ENCODE data around the gene SMIM11. TPM values are rescaled to one million over a fixed set of nuclear protein-coding genes. Genes with fewer than 3 reads are reported as not detected.
"Not testable (repeated sequence)": the region's sequence is repeated elsewhere in the genome, so short reads cannot be mapped to it uniquely, and the experiment has no call there.

SMIM11 gene, protein sequence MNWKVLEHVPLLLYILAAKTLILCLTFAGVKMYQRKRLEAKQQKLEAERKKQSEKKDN
- 26.5 TPM for total RNA-seq

DNA sequence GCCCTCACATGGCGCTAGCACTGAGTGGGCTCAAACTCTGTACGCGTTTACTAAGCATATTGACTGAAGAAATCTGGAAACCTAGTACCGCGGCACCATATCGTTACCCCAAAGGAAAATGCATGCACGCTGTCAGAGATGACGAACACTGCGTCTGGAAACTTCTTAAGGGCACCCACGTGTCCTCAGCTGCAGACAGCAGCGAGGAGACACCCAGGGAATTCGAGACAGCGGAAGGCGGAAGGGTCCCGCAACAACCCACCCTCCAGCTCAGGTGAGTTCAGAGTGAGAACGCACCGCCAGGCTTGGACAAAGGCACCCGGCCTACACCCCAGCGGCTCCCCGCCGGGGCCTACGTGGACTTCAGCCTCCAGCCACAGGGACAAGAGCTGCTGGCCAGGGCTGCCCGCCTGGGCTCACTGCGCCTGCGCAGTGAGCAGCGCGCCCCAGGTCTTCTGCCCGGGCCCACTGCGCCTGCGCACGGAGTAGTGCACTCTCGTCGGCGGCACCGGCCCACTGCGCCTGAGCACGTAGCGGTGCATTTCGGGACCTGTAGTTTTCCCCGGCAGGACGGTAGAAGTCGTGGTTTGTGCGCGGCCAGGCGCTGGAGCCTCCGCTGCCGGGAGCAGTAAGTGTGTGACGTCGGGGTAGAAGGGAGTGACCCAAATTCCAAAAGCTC lies at the start of gene SMIM11:
TSS of gene SMIM11 (plus strand) at position 568 of the 679 bp plus-strand sequence. CDS start 3,998 bp downstream, outside the sequence.
- not testable (repeated sequence) for DNase-seq (ENCODE audit: low spot score in 2 of 2); FAIRE-seq

DNA sequence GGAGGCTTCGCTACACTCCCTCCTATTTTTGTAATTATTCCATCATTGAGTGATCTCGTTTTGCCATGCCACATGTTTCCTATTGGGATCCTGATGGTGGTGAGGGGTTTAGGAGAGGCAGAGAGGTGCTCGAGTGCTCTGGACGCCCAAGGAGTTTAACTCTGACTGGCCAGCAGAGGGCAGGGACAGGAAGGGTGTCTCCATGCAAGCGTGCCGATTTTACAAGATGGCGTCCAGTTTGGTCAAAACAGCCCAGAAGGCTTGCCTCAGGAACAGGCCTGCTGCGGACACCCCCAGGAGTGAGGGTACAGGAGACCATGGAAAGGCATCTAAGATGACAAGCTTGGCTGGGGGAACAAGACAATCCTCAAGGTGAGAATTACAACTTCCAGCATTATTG lies 45.3 kb upstream of the SMIM11 start:
- no peak for DNase-seq (ENCODE audit: low spot score in 2 of 2)

DNA sequence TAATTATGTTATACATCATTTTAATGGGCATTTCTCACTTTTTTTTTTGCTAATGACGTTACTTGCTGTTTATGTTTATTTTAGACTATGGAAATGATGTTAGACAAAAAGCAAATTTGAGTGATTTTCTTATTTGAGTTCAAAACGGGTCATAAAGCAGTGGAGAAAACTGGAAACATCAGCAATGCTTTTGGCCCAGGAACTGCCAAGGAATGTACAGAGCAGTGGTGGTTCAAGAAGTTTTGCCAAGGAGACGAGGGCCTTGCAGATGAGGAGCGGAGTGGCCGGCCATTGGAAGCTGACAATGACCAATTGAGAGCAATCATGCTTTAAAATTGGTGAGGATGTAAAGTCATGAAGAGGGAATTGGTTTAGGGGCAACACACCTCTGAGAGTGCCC lies 43.6 kb upstream of the SMIM11 start:
- no peak for DNase-seq (ENCODE audit: low spot score in 2 of 2)
- no peak for FAIRE-seq

More for the DNA sequence above, 45.3 kb upstream of the SMIM11 start:
- FAIRE-seq: no peak

DNA sequence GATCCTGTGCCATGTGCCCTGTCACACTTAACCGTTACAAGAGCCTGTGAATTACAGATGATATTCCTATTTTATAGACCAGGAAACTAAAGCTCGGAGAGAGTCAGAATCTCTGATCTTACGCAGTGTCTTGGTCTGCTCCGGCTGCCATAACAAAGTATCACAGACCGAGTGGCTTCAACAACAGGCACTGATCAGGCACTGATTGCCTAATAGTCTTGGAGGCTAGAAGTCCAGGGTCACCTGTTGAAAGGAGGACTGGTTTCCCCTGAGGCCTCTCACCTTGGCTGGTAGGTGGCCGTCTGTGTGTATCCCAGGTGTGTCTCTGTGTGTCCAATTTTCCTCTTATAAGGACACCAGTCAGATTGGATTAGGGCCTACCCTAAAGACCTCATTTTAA lies 43.0 kb upstream of the SMIM11 start:
- FAIRE-seq (no peak), DNase-seq (ENCODE audit: low spot score in 2 of 2) (no peak)

DNA sequence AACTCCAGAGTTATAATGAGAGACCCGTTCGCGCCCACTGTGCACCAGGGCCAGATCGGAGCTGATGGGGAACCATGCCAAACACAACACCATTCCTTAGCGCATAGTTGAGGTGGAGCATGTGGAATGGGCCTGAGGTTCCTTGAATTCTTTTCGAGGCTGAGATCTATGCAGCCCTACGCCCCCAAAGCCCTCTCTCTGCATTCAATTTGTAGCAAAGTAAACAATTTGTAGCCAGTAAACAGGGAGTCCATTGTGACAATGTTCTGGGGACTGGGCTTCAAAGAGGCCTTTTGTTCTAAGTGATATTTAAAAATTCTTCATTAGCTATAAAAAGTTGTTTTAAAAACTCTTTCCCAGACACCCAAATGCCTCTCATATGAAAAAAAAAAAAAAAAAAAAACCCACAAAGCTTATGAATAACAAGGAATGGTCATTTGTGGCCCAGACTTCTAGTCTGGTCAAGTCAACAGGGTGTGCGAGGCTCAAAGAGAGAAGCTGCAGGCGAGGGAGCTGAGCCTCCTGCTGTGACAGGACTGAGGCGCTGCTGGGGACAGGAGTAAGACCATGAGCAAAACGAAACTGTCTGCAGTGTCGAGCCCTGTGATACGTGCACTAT lies 42.1 kb upstream of the SMIM11 start:
- FAIRE-seq: no peak
- no peak for DNase-seq (ENCODE audit: low spot score in 2 of 2)

DNA sequence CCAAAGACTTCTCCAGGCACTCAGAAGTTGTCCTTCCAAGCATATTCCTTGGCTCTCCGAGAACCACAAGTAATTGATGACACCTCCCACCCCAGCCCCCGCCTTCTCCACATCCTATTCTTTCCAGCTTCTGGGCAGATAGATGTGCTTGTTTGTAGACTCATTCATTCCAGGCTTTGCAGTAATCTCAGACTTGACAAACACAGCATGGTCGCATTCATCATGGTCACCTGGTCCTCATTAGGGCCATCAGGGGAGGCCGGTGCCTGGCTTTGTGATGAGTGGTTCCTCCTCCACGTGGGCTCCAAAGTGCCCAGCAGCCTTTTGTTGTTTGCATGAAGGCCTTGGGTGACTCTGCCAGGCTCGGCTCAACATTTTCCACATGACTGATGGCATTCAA lies 40.0 kb upstream of the SMIM11 start:
- FAIRE-seq (no peak), DNase-seq (ENCODE audit: low spot score in 2 of 2) (no peak)

DNA sequence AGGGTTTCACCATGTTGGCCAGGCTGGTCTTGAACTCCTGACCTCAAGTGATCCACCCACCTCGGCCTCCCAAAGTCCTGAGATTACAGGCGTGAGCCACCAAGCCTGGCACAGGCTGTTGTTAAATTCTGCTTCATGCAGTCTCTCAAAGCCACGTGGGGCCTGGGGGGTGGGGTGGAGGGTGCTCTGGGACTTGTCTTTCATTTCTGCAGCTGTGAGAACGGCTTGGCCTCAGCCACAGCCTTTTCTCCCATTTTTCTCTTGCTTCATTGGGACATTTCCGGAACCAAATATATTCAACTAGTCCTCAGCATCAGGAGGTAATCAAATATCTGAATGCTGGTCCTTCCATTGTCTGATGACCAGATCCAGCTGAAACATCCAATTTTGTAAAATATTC lies 39.1 kb upstream of the SMIM11 start:
- no peak for FAIRE-seq
- DNase-seq (ENCODE audit: low spot score in 2 of 2): no peak

DNA sequence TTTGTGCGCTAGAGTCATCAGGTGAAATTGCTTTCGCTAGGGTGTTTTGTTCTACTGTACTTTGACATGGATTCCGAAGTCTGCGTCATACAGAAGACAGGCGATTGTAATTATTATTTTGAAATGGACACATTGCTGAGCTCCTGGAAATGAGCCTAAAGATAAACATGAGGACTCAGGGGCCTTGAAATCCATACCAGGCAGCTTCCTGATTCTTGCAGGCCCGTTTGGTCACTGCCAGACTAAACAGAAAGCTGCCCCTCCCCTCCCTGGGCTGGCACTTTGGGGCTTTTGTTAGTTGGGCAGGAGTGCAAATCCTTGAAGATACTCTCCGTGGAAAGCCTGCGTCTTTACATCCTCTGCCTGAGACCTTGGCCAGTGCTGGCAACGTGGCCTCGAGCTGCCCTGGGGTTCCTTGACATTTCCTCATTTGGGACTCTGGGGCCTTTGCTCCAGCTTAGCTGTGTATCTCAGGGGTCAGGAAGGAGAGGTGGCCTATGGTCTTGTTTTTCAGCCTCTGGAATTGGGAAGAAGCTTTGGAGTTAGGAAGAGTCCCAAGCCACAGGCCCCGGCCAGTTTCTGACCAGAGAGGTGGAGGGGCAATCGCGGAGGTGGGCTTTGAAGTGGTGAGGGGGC lies 38.4 kb upstream of the SMIM11 start:
- DNase-seq (ENCODE audit: low spot score in 2 of 2) (no peak), FAIRE-seq (no peak)

DNA sequence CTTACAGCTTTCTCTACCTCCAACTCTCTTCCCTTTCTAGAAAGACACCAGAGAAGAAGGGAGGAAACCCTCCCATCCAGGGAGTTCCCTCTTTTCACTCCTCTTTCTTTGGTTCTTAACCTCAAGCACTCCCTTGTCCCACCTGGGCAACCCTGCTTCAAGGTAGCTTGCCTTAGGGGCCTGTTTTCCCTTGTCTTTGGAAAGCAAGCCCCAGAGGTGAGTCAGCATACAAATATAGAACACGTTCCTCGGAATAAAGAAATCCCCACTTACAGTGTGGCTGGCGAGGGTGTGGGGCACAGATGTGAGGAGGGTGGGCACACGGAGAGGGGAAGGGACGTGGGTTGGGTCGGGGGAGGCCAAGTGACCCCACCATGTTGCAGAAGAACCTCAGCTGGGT lies 37.6 kb upstream of the SMIM11 start:
- DNase-seq (ENCODE audit: low spot score in 2 of 2) (no peak), FAIRE-seq (no peak)

DNA sequence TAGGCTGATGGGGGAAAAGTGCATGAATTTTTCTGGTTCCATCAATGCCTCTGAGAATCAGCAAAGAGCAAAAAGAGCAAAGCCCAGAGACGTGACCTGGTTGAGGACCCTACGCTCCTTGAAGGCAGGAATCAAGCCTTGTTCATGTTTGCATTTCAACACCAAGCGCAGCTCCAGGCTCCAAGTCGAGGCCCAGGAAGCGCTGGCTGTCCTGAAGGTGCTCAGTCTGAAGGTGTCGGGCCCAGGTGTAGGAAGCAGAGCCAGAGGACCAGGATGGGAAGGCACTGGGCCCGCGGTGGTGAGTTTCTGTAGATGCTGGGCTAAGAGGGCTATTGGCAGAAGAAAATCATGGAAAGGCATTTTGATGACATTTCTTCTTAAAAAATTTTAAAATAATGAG lies 37.1 kb upstream of the SMIM11 start:
- DNase-seq (ENCODE audit: low spot score in 2 of 2) (no peak), FAIRE-seq (no peak)

DNA sequence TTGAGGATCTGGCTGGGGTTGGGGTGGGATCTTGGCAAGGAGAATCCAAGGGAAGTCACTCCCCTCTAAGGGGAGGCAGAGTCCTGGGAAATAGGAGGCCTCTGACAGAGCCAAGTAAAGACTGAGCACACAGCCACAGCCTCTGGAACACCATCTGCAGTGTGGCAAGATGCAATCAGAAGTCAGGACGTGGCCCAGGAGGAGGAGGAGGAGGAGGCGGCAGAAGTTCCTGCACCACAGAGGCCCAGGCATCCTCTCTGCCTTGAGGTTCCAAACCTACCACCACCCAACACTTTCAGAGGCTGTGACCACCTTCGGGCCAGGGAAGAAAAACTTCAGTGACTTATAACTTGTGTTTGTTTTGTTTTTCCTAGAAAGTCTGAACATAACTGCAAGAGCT lies 35.2 kb upstream of the SMIM11 start:
- FAIRE-seq: no peak
- no peak for DNase-seq (ENCODE audit: low spot score in 2 of 2)

DNA sequence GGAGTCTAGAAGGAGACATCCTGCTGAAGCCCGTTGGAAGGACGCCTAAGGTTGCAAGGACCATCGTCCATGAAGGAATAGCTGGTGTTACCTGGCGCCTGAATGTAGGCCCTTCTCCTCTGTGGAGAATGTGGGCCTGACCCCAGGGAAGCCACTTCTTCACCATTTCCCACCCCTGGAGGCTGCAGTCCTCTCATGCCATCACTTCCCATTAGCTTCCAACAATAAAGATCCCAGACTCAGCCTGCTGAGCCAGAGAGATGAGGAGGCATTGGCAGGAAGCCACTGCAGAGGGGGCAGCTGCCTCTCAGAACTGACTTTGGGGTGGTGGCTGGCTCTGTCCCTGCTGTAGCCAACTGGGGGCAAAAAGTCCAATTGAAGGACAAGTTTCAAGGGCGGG lies 32.8 kb upstream of the SMIM11 start:
- FAIRE-seq (no peak), DNase-seq (ENCODE audit: low spot score in 2 of 2) (no peak)

DNA sequence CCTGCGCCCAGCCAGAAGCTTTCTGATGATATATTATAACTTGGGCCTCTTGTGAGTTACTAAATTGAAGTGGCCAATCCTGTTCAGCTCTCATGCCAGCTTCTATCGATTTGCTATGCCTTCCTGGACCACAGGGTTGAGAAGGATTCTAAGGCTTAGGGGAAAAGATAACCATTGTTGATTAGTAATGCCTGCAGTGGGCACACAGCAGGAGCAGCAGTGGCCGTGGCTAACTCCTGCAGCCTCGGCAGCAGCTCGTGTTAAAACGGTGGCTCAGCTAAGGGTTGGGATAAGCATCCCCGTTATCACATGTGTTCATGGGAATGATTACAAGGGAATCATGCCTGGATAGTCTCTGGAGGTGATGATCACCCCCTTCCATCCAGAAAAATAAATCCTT lies 32.0 kb upstream of the SMIM11 start:
- FAIRE-seq (no peak), DNase-seq (ENCODE audit: low spot score in 2 of 2) (no peak)

DNA sequence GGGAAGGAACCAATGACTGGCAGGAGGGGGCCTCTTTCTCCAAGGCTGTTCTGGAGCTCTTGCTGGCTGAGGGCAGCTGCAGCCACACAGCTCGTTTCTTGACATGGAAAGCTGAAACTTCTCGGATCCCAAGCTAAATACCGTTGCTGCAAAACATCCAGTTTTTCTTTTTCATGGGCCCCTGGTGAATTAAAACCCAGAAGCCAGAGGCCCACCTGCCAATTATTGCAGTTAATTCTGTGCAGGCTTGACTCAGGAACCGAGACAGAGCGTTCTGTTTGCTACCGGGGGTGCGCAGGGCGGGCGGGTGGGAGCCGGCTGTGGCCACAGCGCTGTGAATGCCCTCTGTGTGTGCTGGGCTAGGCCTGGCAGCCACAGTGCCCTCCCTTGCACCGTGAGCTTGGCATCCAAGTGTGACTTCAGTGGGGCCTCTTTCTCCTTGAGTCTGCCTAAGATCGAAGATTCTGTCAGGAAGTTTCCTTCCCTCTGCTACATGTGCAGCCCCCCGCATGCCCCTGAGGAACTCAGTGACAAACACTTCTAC lies 31.4 kb upstream of the SMIM11 start:
- DNase-seq (ENCODE audit: low spot score in 2 of 2) (no peak), FAIRE-seq (no peak)

DNA sequence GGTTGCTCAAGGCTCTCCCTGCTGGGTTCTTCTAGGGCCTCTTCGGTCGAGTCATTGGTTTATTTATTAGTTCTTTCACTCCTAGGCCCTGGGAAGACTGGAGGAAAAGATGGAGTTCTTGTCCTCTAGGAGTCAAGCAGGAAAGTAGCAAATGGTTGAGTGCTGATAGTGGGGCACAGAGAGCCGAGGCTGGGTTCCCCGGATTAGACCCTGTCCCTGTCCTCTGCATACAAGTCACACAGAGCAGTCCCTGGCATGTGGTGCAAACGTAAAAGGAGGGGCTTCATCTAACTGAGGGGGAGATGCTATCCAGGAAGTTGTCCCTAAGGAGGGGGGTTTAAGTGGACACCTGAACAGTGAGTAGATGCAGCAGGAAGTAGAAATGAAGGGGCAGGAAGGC lies 30.7 kb upstream of the SMIM11 start:
- FAIRE-seq: no peak
- no peak for DNase-seq (ENCODE audit: low spot score in 2 of 2)

DNA sequence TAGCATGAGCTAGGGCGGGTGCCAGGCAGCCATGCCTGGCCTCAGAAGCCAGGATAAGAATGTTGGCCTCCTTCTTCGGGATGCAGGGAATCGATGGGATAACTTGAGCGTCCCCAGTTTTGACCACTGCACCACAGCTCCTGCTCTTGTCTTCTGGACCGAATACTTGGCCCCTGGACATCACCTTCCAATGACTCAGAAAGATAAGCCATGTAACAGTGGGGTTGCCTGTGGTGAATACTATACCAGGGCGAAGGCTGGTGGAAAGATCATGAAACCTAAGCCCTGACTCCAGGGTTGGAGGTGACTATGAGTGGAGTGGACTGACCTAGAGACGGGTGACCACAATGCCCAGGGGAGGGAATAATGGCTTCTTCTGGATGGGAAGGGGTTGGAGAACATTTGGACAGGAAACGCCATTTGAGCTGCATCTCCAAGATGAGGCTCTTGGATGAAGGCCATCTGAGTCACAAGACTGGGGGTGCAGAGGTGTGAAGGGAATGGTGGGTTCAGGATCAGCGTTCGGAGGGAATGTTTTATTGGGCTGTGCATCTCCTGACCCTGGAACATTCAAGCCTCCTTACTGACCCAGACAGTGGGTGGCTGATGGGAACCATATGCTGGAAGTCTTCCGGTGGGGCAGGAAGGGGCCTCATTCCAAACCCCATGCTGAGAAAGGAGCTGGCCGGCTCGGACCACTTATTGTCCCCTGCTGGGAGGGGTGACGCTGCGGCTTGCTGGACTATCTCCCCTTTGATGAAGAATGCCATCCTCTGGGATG lies 30.0 kb upstream of the SMIM11 start:
- FAIRE-seq (no peak), DNase-seq (ENCODE audit: low spot score in 2 of 2) (no peak)

DNA sequence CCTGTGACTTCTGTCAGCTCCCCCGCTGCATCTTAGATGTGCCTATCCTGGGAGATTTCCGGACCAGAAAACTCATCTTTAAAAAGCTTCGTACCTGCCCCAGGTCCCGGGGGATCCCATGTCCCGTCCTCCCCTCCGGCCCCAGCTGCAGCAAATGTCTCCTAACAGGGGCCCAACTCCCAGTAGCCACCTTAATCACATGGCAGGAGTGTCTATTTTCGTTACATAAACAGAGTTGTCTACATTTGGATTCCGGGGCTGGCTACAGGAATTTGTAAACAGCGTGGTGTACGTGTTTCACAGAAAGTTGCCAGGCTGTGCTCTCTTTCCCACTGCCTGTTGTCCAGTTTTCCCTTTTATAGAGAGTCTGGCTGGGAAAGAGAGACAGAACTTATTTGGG lies 29.4 kb upstream of the SMIM11 start:
- FAIRE-seq (no peak), DNase-seq (ENCODE audit: low spot score in 2 of 2) (no peak)

DNA sequence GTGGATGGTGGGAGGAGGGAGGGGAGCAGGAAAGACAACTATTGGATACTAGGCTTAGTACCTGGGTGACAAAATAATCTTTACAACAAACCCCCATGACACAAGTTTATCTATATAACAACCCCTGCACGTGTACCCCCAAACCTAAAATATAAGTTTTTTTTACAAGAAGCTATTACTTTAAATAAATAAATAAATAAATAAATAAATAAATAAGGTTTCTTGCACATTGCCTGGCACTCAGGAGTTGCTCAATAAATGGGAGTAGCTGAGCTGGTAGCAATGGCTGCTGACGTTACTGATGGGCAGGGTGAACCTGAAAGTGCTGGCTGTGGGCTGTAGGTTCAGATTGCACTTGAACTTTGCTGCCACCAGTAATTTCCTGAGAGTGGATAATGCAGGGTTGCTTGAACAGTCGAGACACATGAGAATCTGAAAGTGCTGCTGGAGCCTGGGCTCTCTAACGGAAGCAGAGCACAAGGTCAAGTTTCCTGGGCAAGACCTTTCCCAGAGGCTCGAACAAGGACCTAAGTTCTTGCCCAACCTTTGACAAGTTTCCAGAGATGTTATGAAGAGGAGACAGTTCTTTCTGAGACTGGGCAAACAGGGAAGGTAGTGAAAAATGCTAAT lies 26.3 kb upstream of the SMIM11 start:
- FAIRE-seq: no peak
- DNase-seq (ENCODE audit: low spot score in 2 of 2): no peak

DNA sequence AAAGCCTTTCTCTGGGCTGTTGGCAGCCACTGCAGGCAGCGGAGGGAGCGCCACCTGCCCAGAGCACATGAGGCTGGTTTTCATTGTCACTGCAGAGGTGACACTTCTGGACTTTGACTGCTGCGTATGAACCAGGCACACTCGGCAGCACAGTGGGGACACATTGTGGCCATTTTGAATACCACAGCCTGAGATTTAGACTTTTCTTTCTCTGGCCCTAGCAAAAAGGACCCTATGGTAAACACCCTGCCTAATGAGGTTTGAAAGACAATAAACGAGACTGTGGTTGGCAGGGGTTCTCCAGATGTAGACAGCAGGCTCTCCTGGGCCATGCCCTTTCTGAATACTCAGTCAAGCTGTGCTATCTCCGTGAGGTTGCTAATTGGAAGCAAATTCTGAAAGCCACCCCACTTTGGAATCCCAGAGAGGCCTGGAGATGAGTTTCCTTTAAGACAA lies 23.5 kb upstream of the SMIM11 start:
- peak; percentile 49 to 72 for DNase-seq (ENCODE audit: low spot score in 2 of 2)
- no peak for FAIRE-seq

DNA sequence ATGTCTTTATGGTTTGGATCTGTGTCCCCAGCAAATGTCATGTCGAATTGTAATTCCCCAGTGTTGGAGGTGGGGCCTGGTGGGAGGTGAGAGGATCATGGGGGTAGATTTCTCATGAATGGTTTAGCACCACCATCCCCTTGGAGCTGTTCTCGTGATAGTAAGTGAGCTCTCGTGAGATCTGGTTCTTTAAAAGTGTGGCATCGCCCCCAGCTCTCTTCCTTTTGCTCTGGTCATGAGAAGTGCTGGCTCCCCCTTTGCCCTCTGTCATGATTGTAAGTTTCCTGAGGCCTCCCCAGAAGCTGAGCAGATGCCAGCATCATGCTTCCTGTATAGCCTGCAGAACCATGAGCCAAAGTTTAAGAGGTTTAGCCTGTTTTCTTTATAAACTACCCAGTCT lies 22.8 kb upstream of the SMIM11 start:
- no peak for DNase-seq (ENCODE audit: low spot score in 2 of 2)
- no peak for FAIRE-seq
